Smooth muscle cell of trachea (primary cell): ENCODE results near the gene RBM27. TPM values are rescaled to one million over a fixed set of nuclear protein-coding genes. Genes with fewer than 3 reads are reported as not detected.

Experiments
- total RNA-seq: library from RNA; depleted of rRNA; stranded (reverse); fragments of >200 nt; gene quantifications from 2 replicates; pipeline ENCODE4 v1.2.1, GENCODE V29; 2014

RBM27 gene, protein sequence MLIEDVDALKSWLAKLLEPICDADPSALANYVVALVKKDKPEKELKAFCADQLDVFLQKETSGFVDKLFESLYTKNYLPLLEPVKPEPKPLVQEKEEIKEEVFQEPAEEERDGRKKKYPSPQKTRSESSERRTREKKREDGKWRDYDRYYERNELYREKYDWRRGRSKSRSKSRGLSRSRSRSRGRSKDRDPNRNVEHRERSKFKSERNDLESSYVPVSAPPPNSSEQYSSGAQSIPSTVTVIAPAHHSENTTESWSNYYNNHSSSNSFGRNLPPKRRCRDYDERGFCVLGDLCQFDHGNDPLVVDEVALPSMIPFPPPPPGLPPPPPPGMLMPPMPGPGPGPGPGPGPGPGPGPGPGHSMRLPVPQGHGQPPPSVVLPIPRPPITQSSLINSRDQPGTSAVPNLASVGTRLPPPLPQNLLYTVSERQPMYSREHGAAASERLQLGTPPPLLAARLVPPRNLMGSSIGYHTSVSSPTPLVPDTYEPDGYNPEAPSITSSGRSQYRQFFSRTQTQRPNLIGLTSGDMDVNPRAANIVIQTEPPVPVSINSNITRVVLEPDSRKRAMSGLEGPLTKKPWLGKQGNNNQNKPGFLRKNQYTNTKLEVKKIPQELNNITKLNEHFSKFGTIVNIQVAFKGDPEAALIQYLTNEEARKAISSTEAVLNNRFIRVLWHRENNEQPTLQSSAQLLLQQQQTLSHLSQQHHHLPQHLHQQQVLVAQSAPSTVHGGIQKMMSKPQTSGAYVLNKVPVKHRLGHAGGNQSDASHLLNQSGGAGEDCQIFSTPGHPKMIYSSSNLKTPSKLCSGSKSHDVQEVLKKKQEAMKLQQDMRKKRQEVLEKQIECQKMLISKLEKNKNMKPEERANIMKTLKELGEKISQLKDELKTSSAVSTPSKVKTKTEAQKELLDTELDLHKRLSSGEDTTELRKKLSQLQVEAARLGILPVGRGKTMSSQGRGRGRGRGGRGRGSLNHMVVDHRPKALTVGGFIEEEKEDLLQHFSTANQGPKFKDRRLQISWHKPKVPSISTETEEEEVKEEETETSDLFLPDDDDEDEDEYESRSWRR
- 20.8 and 27.8 TPM in 2 replicates for total RNA-seq

GRCh38 chr5:146203011-146203871 lies at the start of gene RBM27:
TSS of gene RBM27 (plus strand) at chr5:146203605. CDS start at chr5:146203766, 161 bp downstream.

Other genes with a start within 250 kb of the RBM27 start
- not detected in 2 replicates for gene PLAC8L1, start 98.0 kb upstream of the RBM27 start, total RNA-seq
- gene LARS1, start 21.0 kb upstream of the RBM27 start, total RNA-seq = 102 and 115 TPM in 2 replicates
- gene POU4F3, start 135.2 kb downstream of the RBM27 start, total RNA-seq = not detected in 2 replicates
- gene TCERG1, start 243.7 kb downstream of the RBM27 start, total RNA-seq = 25.6 and 36.8 TPM in 2 replicates